GM12878 (cell line): ENCODE data around the gene ZNF577. TPM values are rescaled to one million over a fixed set of nuclear protein-coding genes. Genes with fewer than 3 reads are reported as not detected.
A peak's percentile ranks its signal among the peaks of the same experiment; 100 is the strongest.

Experiments used
- BCL11A ChIP-seq: IDR thresholded peaks from 2 replicates; pipeline ENCODE4 v1.6.1; 2011; ENCODE audit warnings: low read depth, low read length
- BCLAF1 ChIP-seq: fragments of 450-650 bp; IDR thresholded peaks from 2 replicates; pipeline ENCODE4 v1.6.1; 2017; ENCODE audit warnings: antibody characterized with exemption, mild to moderate bottlenecking, moderate library complexity
- CHD2 ChIP-seq: IDR thresholded peaks from 2 replicates; pipeline ENCODE4 v1.6.1; 2011; ENCODE audit warnings: low read depth, low read length, improper control_type of control experiment, borderline replicate concordance
- CREB1 ChIP-seq: IDR thresholded peaks from 2 replicates; pipeline ENCODE4 v1.6.1; 2012; ENCODE audit warnings: low read depth, mild to moderate bottlenecking, inconsistent platforms
- E2F4 ChIP-seq: IDR thresholded peaks from 2 replicates; pipeline ENCODE4 v1.6.1; 2012; ENCODE audit warnings: low read depth, low read length, improper control_type of control experiment
- HDAC6 ChIP-seq: fragments of 200-600 bp; sonication (generic); IDR thresholded peaks from one replicate; pipeline ENCODE4 v1.8.0; 2017; ENCODE audit warnings: antibody characterized with exemption; ENCODE audit not compliant: unreplicated experiment
- KDM1A ChIP-seq: fragments of 200-600 bp; sonication (generic); IDR thresholded peaks from 2 replicates; pipeline ENCODE4 v1.6.1; 2016; ENCODE audit warnings: borderline replicate concordance
- PAX5 ChIP-seq: IDR thresholded peaks from 2 replicates; pipeline ENCODE4 v1.6.1; 2011; ENCODE audit warnings: low read depth, low read length, borderline replicate concordance
- PBX3 ChIP-seq: IDR thresholded peaks from 2 replicates; pipeline ENCODE4 v1.6.1; 2011; ENCODE audit warnings: mild to moderate bottlenecking, low read depth, low read length, moderate library complexity; ENCODE audit not compliant: insufficient replicate concordance
- RELA ChIP-seq: fragments of 450-650 bp; IDR thresholded peaks from 2 replicates; pipeline ENCODE4 v1.8.0; 2014; ENCODE audit warnings: borderline replicate concordance; ENCODE audit not compliant: partially characterized antibody
- RELB ChIP-seq: fragments of 450-650 bp; IDR thresholded peaks from 2 replicates; pipeline ENCODE4 v1.6.1; 2017; ENCODE audit warnings: low read depth, mild to moderate bottlenecking, moderate library complexity
- SMAD1 ChIP-seq: fragments of 450-650 bp; IDR thresholded peaks from 2 replicates; pipeline ENCODE4 v1.6.1; 2018; ENCODE audit warnings: mild to moderate bottlenecking, low read depth; ENCODE audit not compliant: partially characterized antibody
- SMC3 ChIP-seq: IDR thresholded peaks from 2 replicates; pipeline ENCODE4 v1.6.1; 2011; ENCODE audit warnings: low read length, improper control_type of control experiment, borderline replicate concordance
- SUZ12 ChIP-seq: fragments of 200-600 bp; sonication (generic); IDR thresholded peaks from one replicate; pipeline ENCODE4 v1.6.1; 2018; ENCODE audit warnings: antibody characterized with exemption, mild to moderate bottlenecking; ENCODE audit not compliant: unreplicated experiment
- TCF3 ChIP-seq: IDR thresholded peaks from 2 replicates; pipeline ENCODE4 v1.6.1; 2012; ENCODE audit warnings: low read depth, mild to moderate bottlenecking, low read length, borderline replicate concordance; ENCODE audit not compliant: insufficient read depth
- ZBTB11 ChIP-seq: fragments of 450-650 bp; formaldehyde crosslinking; IDR thresholded peaks from 2 replicates; pipeline ENCODE4 v1.5.0; 2022; ENCODE audit warnings: mild to moderate bottlenecking, missing genetic modification characterization
- ZZZ3 ChIP-seq: IDR thresholded peaks from 2 replicates; pipeline ENCODE4 v1.6.1; 2011; ENCODE audit warnings: low read depth; ENCODE audit not compliant: control insufficient read depth, insufficient read length
- polyA plus RNA-seq, 11 experiments: library from polyadenylated mRNA; depleted of rRNA in 4 of 11; unstranded in 6 of 11; stranded (reverse) in 5 of 11; fragments of >200 nt; fragmentation: Nextera tagmentation in 4 of 11; fragmentation: Illumina TruSeq in 1 of 11; extraction: Ambion mirVana in 4 of 11; extraction: Trizol in 1 of 11; gene quantifications; 1 replicate in 1 of 11; 2 replicates in 10 of 11; pipeline versions ENCODE4 v1.2.1 to v1.2.3, GENCODE V29; 2011 to 2016; ENCODE audit warnings: inconsistent platforms in 2 of 11, missing spikeins in 2 of 11, low read depth in 1 of 11
- total RNA-seq, 4 experiments: library from RNA; depleted of rRNA in 3 of 4; stranded (reverse); fragments of >200 nt in 3 of 4; fragmentation: Illumina TruSeq in 1 of 4; extraction: Trizol in 1 of 4; gene quantifications; 2 replicates each; pipeline versions ENCODE4 v1.2.1 to v1.2.3, GENCODE V29; 2013 to 2021

Gene ZNF577
- total and polyA plus RNA-seq, 10 of the 15 experiments (the other 5 are each of a cell fraction or from before 2014, with no cell fraction given), result 1.0 to 6.1 (median 4.5) TPM

GRCh38 chr19:51926784-51927741 is 39.3 kb upstream of the ZNF577 start, which contains the start of gene ZNF613 (continued):
- TF ChIP-seq BCLAF1, result no peak
- TF ChIP-seq SMAD1, result peak; percentile 46
- no peak for TF ChIP-seq ZBTB11 (CRISPR knock-in tag)
- TF ChIP-seq HDAC6, result no peak
- TF ChIP-seq TCF3, result no peak
- TF ChIP-seq PBX3, result peak; percentile 90
- peak; percentile 62; the same call in 1 of the 2 replicates for TF ChIP-seq PAX5
- TF ChIP-seq SMC3, result no peak; the same call in 1 of the 2 replicates
- peak; percentile 64; the same call in 1 of the 2 replicates for TF ChIP-seq CHD2
- peak; percentile 8 for TF ChIP-seq RELA
- TF ChIP-seq CREB1, result peak; percentile 78
- TF ChIP-seq RELB, result peak; percentile 75; the same call in 1 of the 2 replicates
- no peak for TF ChIP-seq ZZZ3
- no peak for TF ChIP-seq E2F4
- TF ChIP-seq SUZ12, result no peak
- TF ChIP-seq KDM1A, result no peak
- no peak for TF ChIP-seq BCL11A
